ENCODE measurements around the gene CDCP1. TPM values are rescaled to one million over a fixed set of nuclear protein-coding genes. Genes with fewer than 3 reads are reported as not detected.

The CDCP1 gene
- total and polyA plus RNA-seq, 2 donors (not counting 1 experiment from before 2014, with no cell fraction given) = not detected

DNA sequence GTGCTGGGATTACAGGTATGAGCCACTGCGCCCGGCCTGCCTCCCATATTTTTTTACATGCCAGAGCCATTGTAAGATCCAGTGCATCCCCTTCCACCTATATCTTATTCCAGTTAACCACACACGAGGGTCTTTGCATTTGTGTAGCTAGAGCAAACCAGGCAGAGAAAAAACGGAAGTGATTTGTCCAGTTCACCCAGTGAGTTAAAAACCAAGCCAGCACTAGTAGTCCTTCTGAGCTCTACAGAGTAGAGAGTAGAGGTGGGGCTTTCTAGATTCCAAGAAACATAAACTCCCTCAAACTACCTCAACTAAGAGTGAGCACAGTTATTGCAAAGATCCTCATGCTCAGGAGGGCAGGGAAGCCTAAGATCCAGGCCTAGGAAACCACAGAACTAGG is 45.2 kb upstream of the CDCP1 start:
- Mint-ChIP-seq H3K27me3 (peaks cover 10% of the 10 kb centered on the region), H3K4me1 (no peaks in the 10 kb centered on the region), H3K9me3 (ENCODE audit: insufficient read depth) (no peaks in the 10 kb centered on the region), H3K27ac (no peak overlapping the region), H3K4me3 (no peak overlapping the region)
- no peaks in the 10 kb centered on the region for H3K4me1 ChIP-seq (ENCODE audit: control insufficient read depth in 2 of 2, insufficient read depth in 2 of 2, low read length in 2 of 2)
- no peak for DNase-seq
- H3K36me3 ChIP-seq (replicated peaks in 1 of 2; ENCODE audit: control extremely low read depth in 1 of 2, control insufficient read depth in 1 of 2, extremely low read depth in 1 of 2, insufficient read depth in 2 of 2, low read length in 1 of 2) = no peaks in the 10 kb centered on the region
- H3K4me2 ChIP-seq (replicated peaks; ENCODE audit: low read depth, low read length, poor library complexity, severe bottlenecking) = no peak overlapping the region
- peaks cover 0 to 3% (median 0%) of the 10 kb centered on the region in 4 experiments for H3K27me3 ChIP-seq (replicated peaks in 1 of 4; ENCODE audit: control extremely low read depth in 1 of 4, control insufficient read depth in 3 of 4, insufficient read depth in 4 of 4, low read length in 3 of 4)
- intact Hi-C loops (cut with micrococcal nuclease) = no loop called here
- ChIA-PET POLR2A (no interaction called here), CTCF (no interaction called here)
- no peak overlapping the region for H3K4me3 ChIP-seq (ENCODE audit: control extremely low read depth in 1 of 5, extremely low read depth in 1 of 5, insufficient read depth in 1 of 5, low read depth in 2 of 5, low read length in 4 of 5)
- H3K27ac ChIP-seq (ENCODE audit: low read length in 2 of 2) = no peak overlapping the region
- no peak for ATAC-seq (ENCODE audit: low read depth)
- TF ChIP-seq EZH2 (IDR thresholded peaks at IDR 0.05; ENCODE audit: borderline replicate concordance, insufficient read depth, low read depth, low read length, poor library complexity, severe bottlenecking) = no peak
- TF ChIP-seq, protein P1, sequence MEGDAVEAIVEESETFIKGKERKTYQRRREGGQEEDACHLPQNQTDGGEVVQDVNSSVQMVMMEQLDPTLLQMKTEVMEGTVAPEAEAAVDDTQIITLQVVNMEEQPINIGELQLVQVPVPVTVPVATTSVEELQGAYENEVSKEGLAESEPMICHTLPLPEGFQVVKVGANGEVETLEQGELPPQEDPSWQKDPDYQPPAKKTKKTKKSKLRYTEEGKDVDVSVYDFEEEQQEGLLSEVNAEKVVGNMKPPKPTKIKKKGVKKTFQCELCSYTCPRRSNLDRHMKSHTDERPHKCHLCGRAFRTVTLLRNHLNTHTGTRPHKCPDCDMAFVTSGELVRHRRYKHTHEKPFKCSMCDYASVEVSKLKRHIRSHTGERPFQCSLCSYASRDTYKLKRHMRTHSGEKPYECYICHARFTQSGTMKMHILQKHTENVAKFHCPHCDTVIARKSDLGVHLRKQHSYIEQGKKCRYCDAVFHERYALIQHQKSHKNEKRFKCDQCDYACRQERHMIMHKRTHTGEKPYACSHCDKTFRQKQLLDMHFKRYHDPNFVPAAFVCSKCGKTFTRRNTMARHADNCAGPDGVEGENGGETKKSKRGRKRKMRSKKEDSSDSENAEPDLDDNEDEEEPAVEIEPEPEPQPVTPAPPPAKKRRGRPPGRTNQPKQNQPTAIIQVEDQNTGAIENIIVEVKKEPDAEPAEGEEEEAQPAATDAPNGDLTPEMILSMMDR (IDR thresholded peaks at IDR 0.05) = no peak
- no peak overlapping the region for H3K9ac ChIP-seq (ENCODE audit: low read length)
- no peaks in the 10 kb centered on the region for H3K9me3 ChIP-seq (ENCODE audit: control extremely low read depth in 1 of 3, control insufficient read depth in 2 of 3, insufficient read depth in 1 of 3, low read length in 2 of 3)
- H3K79me2 ChIP-seq (ENCODE audit: control insufficient read depth, insufficient read depth, low read length) = no peaks in the 10 kb centered on the region
- no peaks in the 10 kb centered on the region for H4K20me1 ChIP-seq (ENCODE audit: control insufficient read depth, insufficient read depth, low read length, poor library complexity, severe bottlenecking)
- WGBS (ENCODE audit: insufficient coverage) = 90% methylated on average over 2 of the region's 4 CpGs
- no peak overlapping the region for H2AFZ ChIP-seq (ENCODE audit: insufficient read depth, low read depth, low read length, poor library complexity, severe bottlenecking)

DNA sequence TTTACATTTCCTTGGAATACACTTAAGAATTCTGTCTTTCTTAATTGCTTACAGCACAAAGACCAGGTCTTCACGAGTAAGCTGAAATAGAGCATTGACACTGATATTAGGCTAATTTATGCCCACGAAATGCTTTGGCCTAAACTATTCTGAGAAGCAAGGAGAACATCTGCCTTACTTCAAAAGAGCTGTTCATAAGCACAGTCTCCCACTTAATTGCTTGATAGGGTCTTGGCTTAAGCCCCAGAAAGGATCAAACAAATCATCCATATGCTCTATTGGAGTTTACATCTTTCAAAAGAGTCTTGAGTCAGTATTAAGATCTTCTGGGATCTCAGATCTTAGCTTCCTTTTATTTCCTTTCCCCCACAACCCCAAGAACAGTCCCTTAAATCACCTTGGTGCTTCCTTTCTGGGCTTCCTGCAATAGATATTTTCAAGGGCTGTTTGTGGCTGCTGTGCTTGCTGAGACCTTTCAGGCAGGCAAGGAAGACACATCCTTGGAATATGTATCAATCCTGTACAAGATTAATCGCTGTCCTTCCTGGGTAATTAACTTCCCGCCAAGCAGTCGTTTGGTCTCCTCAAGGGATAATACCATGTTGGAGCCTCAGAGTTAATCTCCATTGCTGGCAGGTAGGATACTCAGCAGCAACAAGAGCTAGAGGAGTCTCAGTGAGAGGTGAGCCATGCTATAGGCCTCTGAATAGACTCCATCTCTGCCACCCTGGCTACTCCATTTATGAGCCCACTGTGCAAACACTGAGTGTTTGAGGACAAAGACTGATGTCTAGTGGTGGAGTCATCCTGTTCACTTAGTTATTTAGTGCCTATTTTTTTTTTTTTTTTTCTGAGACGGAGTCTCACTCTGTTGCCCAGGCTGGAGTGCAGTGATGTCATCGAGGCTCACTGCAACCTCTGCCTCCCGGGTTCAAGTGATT is 42.8 kb upstream of the CDCP1 start:
- H3K36me3 ChIP-seq (replicated peaks in 1 of 2; ENCODE audit: control extremely low read depth in 1 of 2, control insufficient read depth in 1 of 2, extremely low read depth in 1 of 2, insufficient read depth in 2 of 2, low read length in 1 of 2) = no peaks in the 10 kb centered on the region
- DNase-seq (no peak), ATAC-seq (ENCODE audit: low read depth) (no peak)
- no peaks in the 10 kb centered on the region for H3K9me3 ChIP-seq (ENCODE audit: control extremely low read depth in 1 of 3, control insufficient read depth in 2 of 3, insufficient read depth in 1 of 3, low read length in 2 of 3)
- no peak overlapping the region for H3K9ac ChIP-seq (ENCODE audit: low read length)
- no peaks in the 10 kb centered on the region for H3K27me3 ChIP-seq (replicated peaks in 1 of 4; ENCODE audit: control extremely low read depth in 1 of 4, control insufficient read depth in 3 of 4, insufficient read depth in 4 of 4, low read length in 3 of 4)
- TF ChIP-seq, protein P1 (IDR thresholded peaks at IDR 0.05) = no peak
- TF ChIP-seq EZH2 (IDR thresholded peaks at IDR 0.05; ENCODE audit: borderline replicate concordance, insufficient read depth, low read depth, low read length, poor library complexity, severe bottlenecking) = no peak
- H3K4me2 ChIP-seq (replicated peaks; ENCODE audit: low read depth, low read length, poor library complexity, severe bottlenecking) = no peak overlapping the region
- no peaks in the 10 kb centered on the region for H3K9me3 Mint-ChIP-seq (ENCODE audit: insufficient read depth)
- H3K4me1 ChIP-seq (ENCODE audit: control insufficient read depth in 2 of 2, insufficient read depth in 2 of 2, low read length in 2 of 2) = no peaks in the 10 kb centered on the region
- ChIA-PET CTCF (interaction anchor here (0.7 kb wide), 1 partner anchor 1435 kb away, joined by 3 read pairs; no protein-coding TSS in a partner anchor), POLR2A (no interaction called here)
- H3K27me3 Mint-ChIP-seq = peaks cover 5% of the 10 kb centered on the region
- H3K27ac Mint-ChIP-seq = no peak overlapping the region
- no peaks in the 10 kb centered on the region for H3K79me2 ChIP-seq (ENCODE audit: control insufficient read depth, insufficient read depth, low read length)
- H4K20me1 ChIP-seq (ENCODE audit: control insufficient read depth, insufficient read depth, low read length, poor library complexity, severe bottlenecking) = no peaks in the 10 kb centered on the region
- H3K4me3 ChIP-seq (ENCODE audit: control extremely low read depth in 1 of 5, extremely low read depth in 1 of 5, insufficient read depth in 1 of 5, low read depth in 2 of 5, low read length in 4 of 5) = no peak overlapping the region
- WGBS (ENCODE audit: insufficient coverage) = 84% methylated on average over 3 of the region's 8 CpGs
- H2AFZ ChIP-seq (ENCODE audit: insufficient read depth, low read depth, low read length, poor library complexity, severe bottlenecking) = no peak overlapping the region
- H3K27ac ChIP-seq (ENCODE audit: low read length in 2 of 2) = no peak overlapping the region
- intact Hi-C loops (cut with micrococcal nuclease) = no loop called here
- H3K4me3 Mint-ChIP-seq = no peak overlapping the region
- H3K4me1 Mint-ChIP-seq = no peaks in the 10 kb centered on the region
